GM19395 (cell line): ENCODE measurements around the gene TSSK6.

ENCODE experiments used
- ATAC-seq: cut with Tn5 transposase; IDR thresholded peaks from one replicate; pipeline ENCODE4 v1.9.1; 2021; ENCODE audit warnings: mild to moderate bottlenecking, moderate library complexity; ENCODE audit not compliant: unreplicated experiment

TSSK6 gene

DNA sequence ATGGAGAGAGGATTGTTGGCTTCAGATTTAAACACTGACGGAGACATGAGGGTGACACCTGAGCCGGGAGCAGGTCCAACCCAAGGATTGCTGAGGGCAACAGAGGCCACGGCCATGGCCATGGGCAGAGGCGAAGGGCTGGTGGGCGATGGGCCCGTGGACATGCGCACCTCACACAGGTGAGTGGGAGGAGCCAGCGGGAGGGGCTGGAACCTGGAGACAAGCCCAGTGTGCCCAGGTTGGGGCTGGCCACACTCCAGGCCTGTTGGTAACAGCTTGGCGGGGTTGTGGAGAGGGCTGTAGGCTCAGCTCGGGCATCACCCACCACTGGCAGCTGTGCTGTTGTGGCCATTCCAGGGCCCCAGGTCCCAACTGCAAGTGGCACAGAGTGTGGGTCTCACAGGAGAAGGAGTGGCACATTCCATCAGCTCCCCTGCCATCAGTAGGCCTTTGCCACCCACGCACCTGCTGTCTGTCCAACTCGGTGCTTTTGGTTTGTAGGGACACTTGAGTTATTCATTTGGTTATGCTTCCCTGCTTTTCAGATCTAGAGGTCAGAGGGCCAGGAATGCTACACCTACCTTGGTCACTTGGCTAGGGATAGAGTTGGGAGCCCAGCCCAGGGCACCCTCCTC is 49.8 kb downstream of the TSSK6 start:
- no peak for ATAC-seq

- no peak for ATAC-seq
These were observed 50.8 kb downstream of the TSSK6 start for GRCh38 chr19:19464339-19465098.
